Activated naive CD4-positive, alpha-beta T cell treated with anti-CD3 and anti-CD28 coated beads, Interleukin-2, amount 50 U/mL, for 24 hours (primary cell): ENCODE results near the gene DIDO1.
A peak's percentile ranks its signal among the peaks of the same experiment; 100 is the strongest.

Experiments
- H3K27ac Mint-ChIP-seq: one replicate; pipeline ENCODE4 v1.8.0; 2021; ENCODE audit warnings: mild to moderate bottlenecking, mixed read lengths
- H3K27me3 Mint-ChIP-seq: one replicate; pipeline ENCODE4 v1.8.0; 2021; ENCODE audit warnings: mixed read lengths
- H3K36me3 Mint-ChIP-seq: one replicate; pipeline ENCODE4 v1.8.0; 2021; ENCODE audit warnings: mixed read lengths
- H3K4me1 Mint-ChIP-seq: one replicate; pipeline ENCODE4 v1.8.0; 2021; ENCODE audit warnings: mixed read lengths
- H3K4me3 Mint-ChIP-seq: one replicate; pipeline ENCODE4 v1.8.0; 2021; ENCODE audit warnings: mild to moderate bottlenecking, mixed read lengths
- H3K9me3 Mint-ChIP-seq: one replicate; pipeline ENCODE4 v1.8.0; 2021; ENCODE audit warnings: mixed read lengths

Gene DIDO1

DNA sequence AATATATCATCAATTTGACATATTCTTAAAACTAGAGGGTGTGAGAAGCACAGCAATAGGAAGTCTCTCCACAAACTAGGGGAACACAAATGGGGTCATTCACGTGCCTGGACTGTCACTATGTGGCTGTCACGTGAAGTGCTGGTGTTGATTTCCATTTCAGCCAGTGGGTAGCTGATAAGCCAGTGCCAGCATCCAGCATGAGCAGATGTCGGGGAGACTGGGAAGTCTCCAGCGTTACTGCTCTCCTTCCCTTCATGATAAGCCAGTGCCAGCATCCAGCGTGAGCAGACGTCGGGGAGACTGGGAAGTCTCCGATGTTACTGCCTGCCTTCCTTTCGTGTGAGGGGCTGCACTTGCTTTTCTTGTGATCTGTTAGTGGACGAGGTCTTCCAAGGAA lies 20.6 kb upstream of the DIDO1 start:
- H3K36me3 Mint-ChIP-seq, result peaks cover 14% of the 10 kb centered on the region
- H3K27ac Mint-ChIP-seq, result no peak overlapping the region
- no peak overlapping the region for H3K4me3 Mint-ChIP-seq
- no peaks in the 10 kb centered on the region for H3K9me3 Mint-ChIP-seq
- H3K27me3 Mint-ChIP-seq, result no peaks in the 10 kb centered on the region
- peaks cover 29% of the 10 kb centered on the region for H3K4me1 Mint-ChIP-seq

DNA sequence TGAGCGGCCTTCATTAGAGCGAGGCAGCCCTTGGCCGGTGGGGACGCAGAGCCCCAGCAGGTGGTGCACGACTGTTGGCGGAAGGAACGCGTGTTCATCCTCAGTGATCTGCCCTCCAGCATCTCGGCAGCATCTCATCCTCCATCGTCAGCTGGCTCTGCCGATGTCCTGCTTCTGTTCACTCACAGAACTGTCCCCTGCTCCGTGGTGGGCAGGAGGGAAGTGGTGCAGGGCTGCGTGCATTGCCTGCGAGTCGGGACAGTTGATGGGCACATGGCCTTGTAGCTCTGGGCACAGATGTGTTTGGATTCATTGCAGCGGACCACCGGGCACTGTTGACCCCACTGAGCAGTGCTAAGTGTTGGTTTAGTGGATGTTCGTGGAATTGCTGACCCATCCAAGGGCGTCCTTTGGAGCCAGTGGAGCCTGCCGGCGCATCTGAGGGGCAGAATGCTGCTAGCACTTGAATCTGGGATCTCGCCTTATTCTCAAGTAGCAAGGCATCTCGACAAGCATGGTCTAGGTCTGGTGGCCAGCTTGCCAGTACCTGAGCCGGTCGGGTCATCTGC lies 19.6 kb upstream of the DIDO1 start:
- H3K36me3 Mint-ChIP-seq, result peaks cover 14% of the 10 kb centered on the region
- peaks cover 34% of the 10 kb centered on the region for H3K4me1 Mint-ChIP-seq
- H3K9me3 Mint-ChIP-seq, result no peaks in the 10 kb centered on the region
- H3K27me3 Mint-ChIP-seq, result no peaks in the 10 kb centered on the region
- no peak overlapping the region for H3K27ac Mint-ChIP-seq
- H3K4me3 Mint-ChIP-seq, result no peak overlapping the region

DNA sequence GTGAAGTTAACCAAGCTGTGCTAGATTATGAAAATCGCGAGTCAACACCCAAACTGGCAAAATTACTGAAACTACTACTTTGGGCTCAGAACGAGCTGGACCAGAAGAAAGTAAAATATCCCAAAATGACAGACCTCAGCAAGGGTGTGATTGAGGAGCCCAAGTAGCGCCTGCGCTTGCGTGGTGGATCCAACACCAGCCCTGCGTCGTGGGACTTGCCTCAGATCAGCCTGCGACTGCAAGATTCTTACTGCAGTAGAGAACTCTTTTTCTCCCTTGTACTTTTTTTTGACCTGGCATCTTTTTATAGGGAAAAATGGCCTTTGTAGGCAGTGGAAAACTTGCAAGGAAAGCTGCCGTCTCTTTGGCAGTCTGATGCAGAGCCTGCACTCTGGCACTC lies 18.4 kb upstream of the DIDO1 start:
- Mint-ChIP-seq H3K9me3 (no peaks in the 10 kb centered on the region), H3K4me3 (no peak overlapping the region), H3K4me1 (peaks cover 38% of the 10 kb centered on the region), H3K36me3 (peaks cover 8% of the 10 kb centered on the region), H3K27ac (no peak overlapping the region), H3K27me3 (no peaks in the 10 kb centered on the region)

DNA sequence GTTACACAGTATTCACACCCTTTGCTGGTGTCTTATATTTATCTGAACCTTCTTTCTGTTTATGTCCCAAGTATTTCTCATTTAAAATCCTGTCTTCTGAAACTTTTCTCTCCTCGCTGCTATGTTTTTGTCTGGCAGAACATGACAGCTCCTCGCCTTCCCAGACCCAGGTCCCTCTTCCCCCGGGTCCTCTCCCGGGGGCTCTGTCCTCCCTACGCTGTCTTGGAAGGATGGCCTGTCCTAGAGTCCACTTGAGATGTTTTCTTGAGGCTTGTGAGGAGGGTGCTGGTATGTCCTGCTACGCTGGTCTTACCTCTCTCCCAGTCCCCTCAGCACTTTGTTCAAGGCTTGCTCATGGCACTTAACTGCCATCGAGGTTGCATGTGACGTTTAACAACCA lies 17.9 kb upstream of the DIDO1 start:
- Mint-ChIP-seq H3K27ac (peak overlapping the region; percentile 14), H3K9me3 (no peaks in the 10 kb centered on the region), H3K27me3 (no peaks in the 10 kb centered on the region), H3K4me1 (peaks cover 42% of the 10 kb centered on the region), H3K4me3 (no peak overlapping the region), H3K36me3 (peaks cover 8% of the 10 kb centered on the region)

DNA sequence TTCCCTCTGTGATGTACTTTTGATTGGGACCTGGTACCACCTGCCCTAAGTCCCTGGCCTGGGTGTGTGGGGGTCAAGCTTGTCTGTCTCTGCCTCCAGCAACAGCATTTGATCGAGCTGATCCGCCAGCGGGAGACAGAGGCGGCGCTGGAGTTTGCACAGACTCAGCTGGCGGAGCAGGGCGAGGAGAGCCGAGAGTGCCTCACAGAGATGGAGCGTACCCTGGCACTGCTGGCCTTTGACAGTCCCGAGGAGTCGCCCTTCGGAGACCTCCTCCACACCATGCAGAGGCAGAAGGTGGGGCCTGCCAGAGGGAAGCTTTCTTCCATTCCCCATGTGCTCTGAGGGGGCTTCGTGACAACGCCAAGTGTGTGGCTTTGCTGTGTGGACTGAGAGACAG lies 17.1 kb upstream of the DIDO1 start:
- Mint-ChIP-seq H3K36me3 (peaks cover 5% of the 10 kb centered on the region), H3K9me3 (no peaks in the 10 kb centered on the region), H3K27ac (no peak overlapping the region), H3K4me1 (peaks cover 49% of the 10 kb centered on the region), H3K27me3 (no peaks in the 10 kb centered on the region), H3K4me3 (no peak overlapping the region)

DNA sequence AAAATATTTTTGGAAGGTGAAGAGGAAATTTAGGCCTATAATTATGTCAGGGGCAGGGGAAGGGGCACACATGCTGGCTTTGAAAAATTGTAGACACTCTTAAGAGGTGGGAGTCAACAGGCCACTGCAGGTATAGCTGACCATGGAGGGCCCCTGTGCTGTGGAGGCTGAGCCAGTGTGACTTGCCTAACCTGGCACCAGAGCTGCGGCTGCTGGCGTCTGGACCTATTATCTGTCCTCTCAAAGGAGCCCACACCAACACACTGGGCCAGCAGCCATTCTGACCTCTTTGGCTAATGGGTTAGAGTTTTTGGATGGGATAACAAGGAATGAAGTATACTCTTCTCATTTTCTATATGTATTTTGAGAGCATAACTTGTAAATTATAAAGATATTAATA lies 16.2 kb upstream of the DIDO1 start:
- Mint-ChIP-seq H3K36me3 (peaks cover 5% of the 10 kb centered on the region), H3K4me3 (no peak overlapping the region), H3K9me3 (no peaks in the 10 kb centered on the region), H3K4me1 (peaks cover 48% of the 10 kb centered on the region), H3K27me3 (no peaks in the 10 kb centered on the region), H3K27ac (no peak overlapping the region)

DNA sequence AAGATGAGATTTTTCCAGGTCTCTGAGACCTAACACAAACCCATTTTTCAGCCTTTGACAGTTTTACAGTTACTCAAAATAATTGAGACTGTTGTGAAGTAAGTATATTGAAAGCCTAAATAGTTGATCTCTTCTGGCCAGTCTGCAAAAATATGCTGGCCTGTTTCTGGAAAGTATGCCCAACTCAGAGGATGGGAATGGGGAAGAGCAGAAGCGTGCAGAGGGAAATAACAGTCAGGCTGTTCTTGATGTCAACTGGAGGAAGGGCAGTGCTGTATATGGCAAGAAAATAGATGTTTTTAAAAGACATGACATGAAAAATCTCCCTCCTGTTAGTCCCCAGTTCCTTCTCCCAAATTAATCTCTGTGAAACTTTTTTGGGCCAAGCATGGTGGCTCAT lies 15.5 kb upstream of the DIDO1 start:
- no peaks in the 10 kb centered on the region for H3K9me3 Mint-ChIP-seq
- peaks cover 5% of the 10 kb centered on the region for H3K36me3 Mint-ChIP-seq
- peaks cover 46% of the 10 kb centered on the region for H3K4me1 Mint-ChIP-seq
- H3K4me3 Mint-ChIP-seq, result no peak overlapping the region
- H3K27ac Mint-ChIP-seq, result peak overlapping the region; percentile 9
- no peaks in the 10 kb centered on the region for H3K27me3 Mint-ChIP-seq

DNA sequence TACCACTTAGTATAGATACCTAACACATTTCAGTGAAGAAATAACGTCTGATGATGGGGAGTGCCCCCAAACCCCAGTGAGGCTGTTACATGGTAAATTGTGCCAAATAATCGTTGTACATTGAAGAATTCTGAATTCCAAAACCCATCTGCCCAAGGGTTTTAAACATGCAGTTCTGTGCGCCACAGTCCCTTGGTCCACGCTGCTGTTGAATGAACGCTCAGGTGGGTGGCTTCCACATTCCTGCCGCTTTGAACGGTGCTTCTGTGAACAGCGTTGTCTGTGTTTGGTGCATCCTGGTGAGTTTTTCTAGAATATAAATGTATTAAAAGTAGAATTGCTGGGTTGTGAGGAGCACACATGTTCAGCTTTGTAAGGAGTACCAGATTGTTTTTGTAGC lies 14.6 kb upstream of the DIDO1 start:
- no peak overlapping the region for H3K4me3 Mint-ChIP-seq
- peaks cover 47% of the 10 kb centered on the region for H3K4me1 Mint-ChIP-seq
- peaks cover 3% of the 10 kb centered on the region for H3K36me3 Mint-ChIP-seq
- no peaks in the 10 kb centered on the region for H3K27me3 Mint-ChIP-seq
- H3K9me3 Mint-ChIP-seq, result no peaks in the 10 kb centered on the region
- no peak overlapping the region for H3K27ac Mint-ChIP-seq

DNA sequence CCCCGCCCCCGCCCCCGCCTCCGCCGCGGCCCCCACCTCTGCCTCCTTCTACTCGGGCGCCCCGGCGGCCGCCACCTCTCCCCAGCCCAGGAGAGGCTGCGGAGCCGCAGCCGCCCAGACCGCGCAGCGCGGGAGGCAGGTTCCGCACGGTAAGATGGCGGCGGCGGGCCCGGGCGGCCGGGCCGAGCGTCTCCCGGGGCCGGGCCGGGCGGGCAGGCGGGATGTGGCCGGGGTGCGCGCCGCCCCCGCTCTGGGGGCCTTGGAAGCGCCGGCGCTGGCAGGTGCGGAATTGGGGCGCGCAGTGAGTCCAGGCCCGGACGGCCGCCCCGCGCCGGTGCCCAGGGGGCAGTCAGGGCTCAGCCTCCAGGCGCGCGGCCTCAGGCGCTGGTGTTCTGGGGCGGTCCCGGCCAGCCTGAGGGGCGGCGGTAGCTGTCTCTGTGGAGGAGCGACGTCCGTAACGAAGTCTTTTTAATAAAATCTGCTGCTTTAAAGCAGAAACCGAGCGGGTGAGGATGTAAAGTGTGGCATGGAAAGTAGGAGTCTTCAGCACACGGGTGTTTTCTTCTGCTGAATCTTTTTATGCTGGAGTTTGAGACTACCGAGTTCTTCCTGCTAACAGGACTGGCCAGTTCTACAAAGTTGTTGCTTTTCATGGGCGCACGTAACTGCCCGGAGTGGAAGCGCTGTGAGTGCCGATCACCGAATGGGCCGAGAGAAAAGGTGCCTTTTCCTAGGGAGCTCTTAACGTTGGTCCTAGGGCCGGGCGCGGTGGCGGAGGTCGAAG lies 12.0 kb upstream of the DIDO1 start, which contains the start of gene GID8:
Gene GID8, plus strand, starts transcription at position 43 of the 784 bp plus-strand sequence. CDS start 3,356 bp downstream, outside the sequence.
- H3K27ac Mint-ChIP-seq, result peak within 1 kb of the TSS; percentile 99
- H3K36me3 Mint-ChIP-seq, result peaks cover 2% of the 10 kb centered on the region
- H3K4me1 Mint-ChIP-seq, result peaks cover 44% of the 10 kb centered on the region
- H3K9me3 Mint-ChIP-seq, result no peaks in the 10 kb centered on the region
- H3K27me3 Mint-ChIP-seq, result no peaks in the 10 kb centered on the region
- peak within 1 kb of the TSS; percentile 98 for H3K4me3 Mint-ChIP-seq

DNA sequence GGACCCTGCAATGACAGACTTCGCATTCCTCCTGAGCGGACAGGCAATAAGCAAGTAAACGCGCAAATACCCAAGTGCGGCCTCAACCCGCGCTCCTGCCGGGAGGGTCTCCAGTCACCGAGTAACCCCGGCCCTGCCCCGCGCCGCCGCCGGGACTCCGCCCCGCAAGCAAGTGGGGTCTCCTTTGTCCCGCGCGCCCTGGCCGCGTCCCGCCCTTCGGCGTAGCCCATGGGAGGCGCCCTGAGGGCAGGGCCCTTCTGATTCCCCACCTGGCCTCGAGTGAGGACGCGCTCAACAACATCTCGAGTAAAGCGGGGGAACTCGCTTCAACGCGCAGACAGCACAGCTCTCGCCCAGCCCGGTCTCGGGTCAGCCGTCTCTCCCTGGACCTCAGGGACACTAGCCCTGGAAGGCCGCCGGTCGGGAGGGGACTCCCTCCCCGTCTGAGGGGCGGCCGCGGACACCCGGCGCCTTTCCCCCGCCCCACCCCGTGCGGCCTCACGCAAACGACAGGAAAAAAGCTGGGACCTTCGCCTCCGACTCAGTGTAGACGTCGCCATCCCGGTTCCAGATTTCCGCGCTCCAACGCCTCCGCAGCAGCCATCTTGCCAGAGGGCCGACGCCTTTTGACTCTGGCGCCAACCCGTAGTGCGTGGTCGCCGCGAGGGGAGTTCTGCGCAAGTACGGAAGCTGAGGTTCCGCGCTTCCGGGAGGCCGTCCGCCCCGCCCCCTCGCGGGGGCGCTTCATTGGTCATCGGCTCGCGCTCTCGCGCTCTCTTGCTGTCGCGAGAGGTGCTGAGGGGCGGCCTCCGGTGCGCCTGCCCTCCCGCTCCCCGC lies 11.2 kb upstream of the DIDO1 start:
- Mint-ChIP-seq H3K27ac (peak overlapping the region; percentile 97), H3K9me3 (no peaks in the 10 kb centered on the region), H3K4me1 (peaks cover 39% of the 10 kb centered on the region), H3K27me3 (no peaks in the 10 kb centered on the region), H3K4me3 (no peak overlapping the region), H3K36me3 (peaks cover 2% of the 10 kb centered on the region)

DNA sequence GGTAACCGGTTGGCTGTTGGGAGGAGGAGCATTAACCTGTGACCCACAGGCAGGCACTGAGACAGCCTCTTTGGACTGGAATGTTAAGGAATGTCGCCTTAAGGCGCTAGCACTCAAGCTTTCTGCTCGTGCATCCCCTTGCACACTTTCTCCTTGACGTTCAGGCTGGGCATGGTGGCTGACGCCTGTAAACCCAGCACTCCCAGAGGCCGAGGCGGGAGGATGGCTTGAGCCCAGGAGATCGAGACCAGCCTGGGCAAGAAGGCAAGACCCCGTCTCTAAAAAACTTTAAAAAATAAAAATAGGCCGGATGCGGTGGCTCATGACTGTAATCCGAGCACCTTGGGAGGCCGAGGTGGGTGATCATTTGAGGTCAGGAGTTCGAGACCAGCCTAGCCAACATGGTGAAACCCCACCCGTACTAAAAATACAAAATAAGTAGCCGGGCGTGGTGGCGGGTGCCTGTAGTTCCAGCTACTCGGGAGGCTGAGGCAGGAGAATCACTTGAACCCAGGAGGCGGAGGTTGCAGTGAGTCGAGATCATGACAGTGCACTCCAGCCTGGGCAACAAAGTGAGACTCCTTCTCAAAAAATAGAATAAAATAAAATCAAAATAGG lies 9.8 kb upstream of the DIDO1 start:
- peaks cover 32% of the 10 kb centered on the region for H3K4me1 Mint-ChIP-seq
- peaks cover 2% of the 10 kb centered on the region for H3K36me3 Mint-ChIP-seq
- H3K9me3 Mint-ChIP-seq, result no peaks in the 10 kb centered on the region
- H3K4me3 Mint-ChIP-seq, result no peak overlapping the region
- H3K27ac Mint-ChIP-seq, result no peak overlapping the region
- H3K27me3 Mint-ChIP-seq, result no peaks in the 10 kb centered on the region

DNA sequence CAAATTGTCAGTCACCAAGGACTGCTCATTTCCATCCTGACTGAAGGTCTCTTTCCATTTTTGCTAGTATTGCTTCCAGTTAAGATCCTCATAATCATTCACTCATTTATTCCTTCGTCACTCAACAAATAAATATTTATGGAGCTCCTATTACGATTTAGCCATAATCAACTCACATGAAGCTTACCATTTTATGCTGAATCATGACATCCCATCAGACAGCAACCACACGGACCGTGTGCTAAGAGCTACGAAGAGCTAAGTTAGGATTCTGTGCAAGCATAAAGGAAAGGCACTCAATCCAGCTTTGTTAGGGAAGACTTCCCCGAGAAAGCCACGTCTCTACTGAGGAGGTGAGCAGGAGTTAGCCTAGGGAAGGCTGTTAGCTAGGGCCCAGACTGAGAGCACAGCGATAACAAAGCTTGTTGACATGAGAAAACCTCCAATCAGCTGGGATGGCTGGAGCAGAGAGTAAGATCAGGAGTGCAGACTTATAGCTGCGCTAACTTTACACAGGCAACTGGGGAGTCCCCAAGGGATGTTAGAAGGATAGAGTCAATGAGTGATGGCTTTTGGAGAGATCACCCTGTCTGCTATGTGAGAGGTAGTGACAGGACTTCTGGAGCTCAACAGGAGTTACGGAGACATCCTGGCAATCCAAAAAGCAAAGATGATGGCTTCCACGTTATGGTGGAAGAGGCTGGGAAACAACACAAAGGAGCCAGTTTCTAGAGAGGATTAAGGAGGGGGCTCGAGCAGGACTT lies 9.1 kb upstream of the DIDO1 start:
- H3K9me3 Mint-ChIP-seq, result no peaks in the 10 kb centered on the region
- H3K4me1 Mint-ChIP-seq, result peaks cover 32% of the 10 kb centered on the region
- no peaks in the 10 kb centered on the region for H3K27me3 Mint-ChIP-seq
- no peak overlapping the region for H3K27ac Mint-ChIP-seq
- H3K4me3 Mint-ChIP-seq, result no peak overlapping the region
- H3K36me3 Mint-ChIP-seq, result peaks cover 2% of the 10 kb centered on the region

DNA sequence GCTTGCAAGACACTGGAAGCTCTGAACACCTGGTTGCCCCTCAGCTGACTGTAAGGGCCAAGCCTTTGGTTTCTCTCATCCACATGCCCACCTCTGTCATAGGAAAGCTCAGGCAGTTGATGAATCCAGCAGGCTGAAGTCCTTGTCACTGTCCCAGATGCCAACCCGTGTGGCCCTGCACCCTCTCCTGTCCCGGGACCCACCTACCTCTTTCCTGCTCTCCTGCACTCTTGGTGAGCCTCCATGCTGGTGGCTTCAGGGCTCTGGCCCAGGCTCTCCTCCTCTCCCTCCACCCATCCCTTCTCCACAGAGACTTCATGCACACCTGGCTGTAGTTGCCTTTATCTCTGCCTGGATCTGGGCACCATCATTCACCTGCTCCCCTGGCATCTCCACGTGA lies 7.7 kb upstream of the DIDO1 start:
- Mint-ChIP-seq H3K27ac (no peak overlapping the region), H3K4me1 (peaks cover 31% of the 10 kb centered on the region), H3K9me3 (no peaks in the 10 kb centered on the region), H3K27me3 (no peaks in the 10 kb centered on the region), H3K36me3 (no peaks in the 10 kb centered on the region), H3K4me3 (no peak overlapping the region)

DNA sequence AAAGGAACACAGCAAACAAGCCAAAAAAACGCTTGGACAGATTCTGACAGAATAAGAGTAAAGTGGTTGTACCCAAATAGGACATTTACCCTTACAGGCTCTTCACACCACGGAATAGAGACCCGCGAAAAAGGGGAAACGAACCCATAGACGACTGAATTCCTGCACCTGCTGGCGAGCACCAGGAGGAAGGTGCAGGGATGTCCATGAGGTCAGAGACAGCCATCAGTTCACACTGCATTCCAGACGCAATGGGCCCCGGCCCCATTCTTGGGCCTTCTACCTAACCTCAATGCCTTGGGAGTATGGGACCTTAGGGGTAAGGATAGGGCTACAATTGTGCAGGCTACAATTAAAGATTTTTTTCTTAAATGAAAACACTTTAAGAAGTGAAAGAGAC lies 5.2 kb upstream of the DIDO1 start:
- H3K27me3 Mint-ChIP-seq, result no peaks in the 10 kb centered on the region
- H3K4me1 Mint-ChIP-seq, result peaks cover 41% of the 10 kb centered on the region
- H3K27ac Mint-ChIP-seq, result no peak overlapping the region
- no peaks in the 10 kb centered on the region for H3K36me3 Mint-ChIP-seq
- H3K9me3 Mint-ChIP-seq, result no peaks in the 10 kb centered on the region
- no peak overlapping the region for H3K4me3 Mint-ChIP-seq

DNA sequence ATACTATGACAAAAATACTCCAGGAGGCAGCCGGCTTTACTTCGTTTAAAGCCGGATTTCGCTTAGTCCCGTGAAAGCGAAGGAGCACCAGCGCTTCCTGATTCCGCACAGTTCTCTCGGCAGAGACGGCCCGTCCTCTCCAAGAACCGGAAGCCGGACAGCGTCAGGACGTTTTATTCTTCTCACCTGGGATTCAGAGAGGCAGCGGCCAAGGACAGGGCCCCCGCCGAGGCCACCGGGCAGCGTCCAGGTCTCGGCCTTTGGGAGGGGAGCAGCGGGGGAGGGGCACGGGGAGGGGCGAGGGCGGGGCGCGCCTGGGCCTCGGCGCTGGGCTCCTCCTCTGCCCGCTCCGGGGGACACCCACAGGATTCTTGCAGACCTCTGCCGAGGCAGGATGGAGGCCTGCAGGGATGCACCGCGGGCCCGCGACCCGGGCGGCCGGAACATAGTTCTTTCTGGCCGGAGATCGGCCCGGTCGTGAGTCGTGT lies 2.8 kb upstream of the DIDO1 start:
- H3K9me3 Mint-ChIP-seq, result no peaks in the 10 kb centered on the region
- peaks cover 49% of the 10 kb centered on the region for H3K4me1 Mint-ChIP-seq
- peak overlapping the region; percentile 64 for H3K27ac Mint-ChIP-seq
- peak overlapping the region; percentile 92 for H3K4me3 Mint-ChIP-seq
- H3K27me3 Mint-ChIP-seq, result no peaks in the 10 kb centered on the region
- H3K36me3 Mint-ChIP-seq, result no peaks in the 10 kb centered on the region
